Left lung (tissue), 10 donors: ENCODE measurements around the gene KICS2. TPM values are rescaled to one million over a fixed set of nuclear protein-coding genes. Genes with fewer than 3 reads are reported as not detected.
"Not testable (repeated sequence)": the region's sequence is repeated elsewhere in the genome, so short reads cannot be mapped to it uniquely, and the experiment has no call there.

Source experiments
- ATAC-seq: fragments of 200-7000 bp; cut with Tn5 transposase; one replicate; pipeline ENCODE4 v1.9.1; 2020; ENCODE audit warnings: moderate library complexity
- DNase-seq, 4 donors: peaks; one replicate each; pipeline ENCODE4 v3.0.0-alpha.2; 2013 to 2020
- H3K27ac ChIP-seq, 2 donors: fragments of 200-600 bp; sonication (generic) in 1 of 2; one replicate each; pipeline versions ENCODE4 v1.5.0 to v1.8.0; 2020 to 2021
- H3K27me3 ChIP-seq, 2 donors: fragments of 200-600 bp; sonication (generic) in 1 of 2; one replicate each; pipeline versions ENCODE4 v1.5.0 to v1.8.0; 2020 to 2021
- H3K36me3 ChIP-seq, 2 donors: fragments of 200-600 bp; sonication (generic) in 1 of 2; one replicate each; pipeline versions ENCODE4 v1.5.0 to v1.8.0; 2020 to 2021
- H3K4me1 ChIP-seq, 2 donors: fragments of 200-600 bp; one replicate each; pipeline ENCODE4 v1.8.0; 2021
- H3K4me3 ChIP-seq, 2 donors: fragments of 200-600 bp; sonication (generic) in 1 of 2; one replicate each; pipeline versions ENCODE4 v1.5.0 to v1.8.0; 2020 to 2021; ENCODE audit warnings: mild to moderate bottlenecking in 1 of 2
- H3K9me3 ChIP-seq, 2 donors: fragments of 200-600 bp; sonication (generic) in 1 of 2; one replicate each; pipeline versions ENCODE4 v1.5.0 to v1.8.0; 2020 to 2021
- intact Hi-C, 2 donors: fragments of 100-400 bp; cut with DNase I; formaldehyde crosslinking; loops; one replicate each; pipeline versions ENCODE4 v1.11.2 to v1.14.2; 2022
- polyA plus RNA-seq, 6 donors: library from polyadenylated mRNA; unstranded; fragments of 120-200 nt; gene quantifications; one replicate each; pipeline ENCODE4 v1.2.1, GENCODE V29; 2013; ENCODE audit not compliant: insufficient read length in 6 of 6
- total RNA-seq, 2 donors: library from RNA; stranded (reverse); fragmentation: NEBNext Ultra II Directional; extraction: Animal tissue kit (Norgen Biotek cat#: 25700); gene quantifications; one replicate each; pipeline ENCODE4 v1.2.1, GENCODE V29; 2021
- TF ChIP-seq, protein P1 (sequence below), 2 donors: fragments of 200-600 bp; sonication (generic) in 1 of 2; IDR thresholded peaks; one replicate each; pipeline versions ENCODE4 v1.5.0 to v1.8.0; 2021; ENCODE audit warnings: antibody characterized with exemption in 2 of 2
- donor health status: DM: no; HTN: yes; CAD: no.
- donor health status: DM: no; HTN: no; CAD: no.

The KICS2 gene
- total and polyA plus RNA-seq, 8 donors: 3.7 to 7.8 (median 4.2) TPM

DNA sequence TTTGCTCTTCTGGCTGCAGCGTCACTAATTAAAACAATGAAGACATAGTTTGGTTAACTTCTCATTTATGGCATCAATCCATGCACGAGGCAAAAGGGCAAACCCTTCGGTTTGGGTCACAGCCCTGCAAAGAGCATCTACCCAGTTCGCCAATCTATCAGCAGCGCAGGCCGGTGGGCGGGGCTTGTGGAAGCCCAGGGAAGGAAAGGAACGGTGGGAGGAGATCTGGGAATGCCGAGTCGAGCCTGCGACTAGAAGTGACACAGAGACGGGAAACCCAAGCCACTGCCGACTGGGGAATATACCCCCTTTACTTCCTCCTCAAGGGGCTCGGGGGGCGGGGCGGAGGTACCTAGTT lies 466 bp downstream of the KICS2 start:
- Histone ChIP-seq H3K4me1 (peaks cover 0 to 18% of the 10 kb centered on the region in 2 donors), H3K4me3 (peak overlapping the region; percentile 70 to 96), H3K36me3 (no peaks in the 10 kb centered on the region), H3K27ac (peak overlapping the region; percentile 88 to 91), H3K27me3 (no peaks in the 10 kb centered on the region), H3K9me3 (no peaks in the 10 kb centered on the region)
- intact Hi-C loops: no loop called here
- TF ChIP-seq, protein P1, sequence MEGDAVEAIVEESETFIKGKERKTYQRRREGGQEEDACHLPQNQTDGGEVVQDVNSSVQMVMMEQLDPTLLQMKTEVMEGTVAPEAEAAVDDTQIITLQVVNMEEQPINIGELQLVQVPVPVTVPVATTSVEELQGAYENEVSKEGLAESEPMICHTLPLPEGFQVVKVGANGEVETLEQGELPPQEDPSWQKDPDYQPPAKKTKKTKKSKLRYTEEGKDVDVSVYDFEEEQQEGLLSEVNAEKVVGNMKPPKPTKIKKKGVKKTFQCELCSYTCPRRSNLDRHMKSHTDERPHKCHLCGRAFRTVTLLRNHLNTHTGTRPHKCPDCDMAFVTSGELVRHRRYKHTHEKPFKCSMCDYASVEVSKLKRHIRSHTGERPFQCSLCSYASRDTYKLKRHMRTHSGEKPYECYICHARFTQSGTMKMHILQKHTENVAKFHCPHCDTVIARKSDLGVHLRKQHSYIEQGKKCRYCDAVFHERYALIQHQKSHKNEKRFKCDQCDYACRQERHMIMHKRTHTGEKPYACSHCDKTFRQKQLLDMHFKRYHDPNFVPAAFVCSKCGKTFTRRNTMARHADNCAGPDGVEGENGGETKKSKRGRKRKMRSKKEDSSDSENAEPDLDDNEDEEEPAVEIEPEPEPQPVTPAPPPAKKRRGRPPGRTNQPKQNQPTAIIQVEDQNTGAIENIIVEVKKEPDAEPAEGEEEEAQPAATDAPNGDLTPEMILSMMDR (IDR thresholded peaks at IDR 0.05): no peak
- ATAC-seq (peak; percentile 94), DNase-seq (peak; percentile 74 to 93 (median 86))

DNA sequence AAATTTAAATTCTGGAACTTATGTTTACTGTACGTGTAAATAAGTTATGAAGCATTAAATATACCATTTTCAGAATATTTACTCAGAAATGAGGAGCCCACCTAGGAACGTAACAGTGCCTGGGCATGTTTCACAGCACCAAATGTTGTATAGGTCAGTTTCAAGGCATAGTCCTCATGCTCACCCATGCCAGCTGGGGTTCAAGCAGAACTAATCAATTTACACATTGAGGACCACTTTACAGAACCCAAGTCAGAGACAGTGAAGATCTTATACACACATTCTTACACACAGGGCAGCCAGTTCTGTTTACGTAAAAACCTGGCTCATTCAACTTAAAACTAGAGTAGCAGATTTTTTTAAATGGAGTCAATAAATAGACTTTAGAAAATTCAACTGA lies 2.0 kb downstream of the KICS2 start:
- Histone ChIP-seq H3K27ac (no peak overlapping the region), H3K9me3 (no peaks in the 10 kb centered on the region), H3K36me3 (peaks cover 0 to under 1% of the 10 kb centered on the region in 2 donors), H3K4me1 (peaks cover 0 to 18% of the 10 kb centered on the region in 2 donors), H3K27me3 (no peaks in the 10 kb centered on the region), H3K4me3 (no peak overlapping the region)
- TF ChIP-seq, protein P1 (IDR thresholded peaks at IDR 0.05): no peak
- DNase-seq: no peak
- no peak for ATAC-seq
- intact Hi-C loops: no loop called here

DNA sequence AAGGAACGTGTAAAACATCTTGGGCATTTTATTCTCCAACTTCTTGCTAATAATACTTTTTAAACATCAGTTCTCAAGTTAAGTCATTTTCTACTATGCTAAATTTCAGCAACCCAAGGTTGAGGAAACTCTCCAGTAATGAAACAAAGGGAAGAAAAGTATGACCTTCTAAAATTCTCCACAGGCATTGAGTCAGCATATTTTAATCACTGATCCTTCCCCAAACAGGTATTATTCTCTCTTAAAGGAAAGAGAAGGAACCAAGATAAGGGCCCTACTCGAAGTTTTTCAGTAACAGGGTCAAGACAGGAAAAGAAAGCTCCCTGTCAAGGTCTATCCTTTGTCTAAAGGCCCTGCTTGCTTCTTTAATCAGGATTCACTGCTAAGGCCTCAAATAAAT lies 3.0 kb downstream of the KICS2 start:
- no peak overlapping the region for H3K4me3 ChIP-seq
- TF ChIP-seq, protein P1 (IDR thresholded peaks at IDR 0.05): no peak
- DNase-seq: no peak
- no peak for ATAC-seq
- no peaks in the 10 kb centered on the region for H3K27me3 ChIP-seq
- peaks cover 0 to 18% of the 10 kb centered on the region in 2 donors for H3K4me1 ChIP-seq
- peak overlapping the region in 1 of 2 donors; percentile 2 for H3K27ac ChIP-seq
- H3K36me3 ChIP-seq: peaks cover 0 to 8% of the 10 kb centered on the region in 2 donors
- H3K9me3 ChIP-seq: no peaks in the 10 kb centered on the region
- intact Hi-C loops: no loop called here

DNA sequence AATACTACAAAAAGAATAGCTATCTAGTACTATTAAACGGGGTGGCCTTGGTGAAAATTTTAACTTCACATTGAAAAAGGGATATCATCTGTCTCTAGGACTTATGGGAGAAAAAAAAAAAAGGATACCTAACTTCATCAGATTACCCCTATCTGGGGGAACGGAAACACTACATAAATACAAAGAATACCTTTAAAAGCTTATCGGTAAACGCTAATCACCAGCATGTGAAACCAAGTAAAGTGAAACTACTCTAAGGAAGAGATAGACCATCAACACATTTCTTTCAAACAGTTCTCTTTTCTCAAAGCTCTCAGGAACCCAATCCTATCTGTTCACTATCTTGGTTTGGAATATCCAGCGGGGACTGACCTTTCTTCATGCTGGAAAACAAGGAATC lies 3.5 kb downstream of the KICS2 start:
- TF ChIP-seq, protein P1 (IDR thresholded peaks at IDR 0.05): no peak
- Histone ChIP-seq H3K27me3 (no peaks in the 10 kb centered on the region), H3K4me1 (peaks cover 0 to 18% of the 10 kb centered on the region in 2 donors), H3K36me3 (peaks cover 0 to 8% of the 10 kb centered on the region in 2 donors), H3K9me3 (no peaks in the 10 kb centered on the region), H3K4me3 (no peak overlapping the region), H3K27ac (peak overlapping the region in 1 of 2 donors; percentile 2)
- intact Hi-C loops: no loop called here
- no peak for DNase-seq
- no peak for ATAC-seq

DNA sequence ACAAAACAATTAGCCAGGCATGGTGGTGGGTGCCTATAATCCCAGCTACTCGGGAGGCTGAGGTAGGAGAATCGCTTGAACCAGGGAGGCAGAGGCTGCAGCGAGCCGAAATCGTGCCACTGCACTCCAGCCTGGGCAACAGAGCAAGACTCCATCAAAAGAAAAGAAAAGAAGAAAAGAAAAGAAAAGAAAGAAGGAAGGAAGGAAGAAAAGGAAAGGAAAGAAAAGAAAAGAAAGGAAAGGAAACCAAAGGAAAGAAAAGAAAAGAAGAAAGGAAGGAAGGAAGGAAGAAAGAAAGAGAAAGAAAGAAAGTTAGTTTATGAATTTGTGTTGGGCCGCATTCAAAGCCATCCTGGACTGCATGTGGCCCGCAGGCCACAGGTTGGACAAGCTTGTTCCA lies 4.5 kb downstream of the KICS2 start:
- Histone ChIP-seq H3K36me3 (peaks cover 0 to 15% of the 10 kb centered on the region in 2 donors), H3K4me1 (peaks cover 0 to 18% of the 10 kb centered on the region in 2 donors)
- H3K27ac ChIP-seq, H3K27me3 ChIP-seq, intact Hi-C loops, ATAC-seq, H3K9me3 ChIP-seq, H3K4me3 ChIP-seq, DNase-seq: not testable (repeated sequence)

DNA sequence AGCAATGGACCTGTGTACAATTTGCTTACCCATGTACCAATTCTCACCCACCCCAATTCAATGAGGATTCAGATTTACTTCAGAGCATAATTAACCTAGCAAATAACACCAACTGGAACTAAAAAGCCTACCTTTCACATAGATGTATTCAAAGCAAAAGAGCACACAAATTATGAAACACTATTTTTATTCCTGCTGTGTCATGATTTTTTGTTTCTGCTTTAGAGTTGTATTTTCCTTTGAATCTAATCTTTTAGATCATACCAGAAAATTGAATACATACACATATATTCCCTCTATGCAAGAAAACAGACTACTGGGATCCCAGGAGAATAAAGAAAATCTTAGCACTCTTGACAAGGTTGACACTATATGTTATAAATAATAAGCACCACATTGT lies 5.9 kb downstream of the KICS2 start:
- DNase-seq (no peak), ATAC-seq (no peak)
- Histone ChIP-seq H3K27me3 (no peaks in the 10 kb centered on the region), H3K9me3 (no peaks in the 10 kb centered on the region), H3K4me3 (no peak overlapping the region), H3K4me1 (peaks cover 0 to 14% of the 10 kb centered on the region in 2 donors), H3K36me3 (peaks cover 0 to 20% of the 10 kb centered on the region in 2 donors), H3K27ac (no peak overlapping the region)
- TF ChIP-seq, protein P1 (IDR thresholded peaks at IDR 0.05): no peak
- intact Hi-C loops: no loop called here
